Measurements from ENCODE around the gene DBP.

DNA sequence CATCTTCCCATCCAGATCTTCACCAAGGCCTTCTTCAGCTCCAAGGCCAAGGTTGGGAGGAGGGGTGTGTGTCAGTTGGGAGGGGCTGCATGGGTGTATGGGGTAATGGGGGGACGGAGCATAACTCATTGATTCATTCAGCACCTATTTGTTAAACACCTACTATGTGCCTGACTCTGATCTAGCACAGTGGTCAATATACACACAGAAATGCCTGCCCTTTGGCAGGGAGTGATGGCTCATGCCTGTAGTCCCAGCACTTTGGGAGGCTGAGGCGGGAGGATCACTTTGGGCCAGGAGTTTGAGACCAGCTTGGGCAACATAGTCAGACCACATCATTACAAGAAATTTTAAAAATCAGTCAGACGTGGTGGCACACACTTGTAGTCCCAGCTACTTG is 49.8 kb downstream of the DBP start:
- TF ChIP-seq, protein P1, sequence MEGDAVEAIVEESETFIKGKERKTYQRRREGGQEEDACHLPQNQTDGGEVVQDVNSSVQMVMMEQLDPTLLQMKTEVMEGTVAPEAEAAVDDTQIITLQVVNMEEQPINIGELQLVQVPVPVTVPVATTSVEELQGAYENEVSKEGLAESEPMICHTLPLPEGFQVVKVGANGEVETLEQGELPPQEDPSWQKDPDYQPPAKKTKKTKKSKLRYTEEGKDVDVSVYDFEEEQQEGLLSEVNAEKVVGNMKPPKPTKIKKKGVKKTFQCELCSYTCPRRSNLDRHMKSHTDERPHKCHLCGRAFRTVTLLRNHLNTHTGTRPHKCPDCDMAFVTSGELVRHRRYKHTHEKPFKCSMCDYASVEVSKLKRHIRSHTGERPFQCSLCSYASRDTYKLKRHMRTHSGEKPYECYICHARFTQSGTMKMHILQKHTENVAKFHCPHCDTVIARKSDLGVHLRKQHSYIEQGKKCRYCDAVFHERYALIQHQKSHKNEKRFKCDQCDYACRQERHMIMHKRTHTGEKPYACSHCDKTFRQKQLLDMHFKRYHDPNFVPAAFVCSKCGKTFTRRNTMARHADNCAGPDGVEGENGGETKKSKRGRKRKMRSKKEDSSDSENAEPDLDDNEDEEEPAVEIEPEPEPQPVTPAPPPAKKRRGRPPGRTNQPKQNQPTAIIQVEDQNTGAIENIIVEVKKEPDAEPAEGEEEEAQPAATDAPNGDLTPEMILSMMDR (IDR thresholded peaks at IDR 0.05; ENCODE audit: insufficient read depth, low read length, poor library complexity, severe bottlenecking): no peak
- no peak for TF ChIP-seq EZH2phosphoT487 (conservative IDR thresholded peaks at IDR 0.05; ENCODE audit: low read length)
